Natural killer cell (primary cell): ENCODE results near the gene PPP2R2C. TPM values are rescaled to one million over a fixed set of nuclear protein-coding genes. Genes with fewer than 3 reads are reported as not detected.

Source experiments
- ATAC-seq, 3 donors: fragments of 150-1000 bp in 2 of 3; fragments of 200-7000 bp in 1 of 3; cut with Tn5 transposase; 1 replicate in 1 of 3; 2 replicates in 2 of 3; pipeline ENCODE4 v1.10.0; 2021; ENCODE audit warnings: mild to moderate bottlenecking in 2 of 3, moderate library complexity in 2 of 3
- DNase-seq, 2 donors: peaks; one replicate each; pipeline versions ENCODE4 v3.0.0 to v3.0.0-alpha.2; 2013 to 2021; ENCODE audit warnings: mixed read lengths in 1 of 2
- H3K27ac ChIP-seq: one replicate; pipeline ENCODE4 v1.5.1; 2013; ENCODE audit warnings: mild to moderate bottlenecking, low read length
- H3K27me3 ChIP-seq: one replicate; pipeline ENCODE4 v1.6.1; 2013; ENCODE audit warnings: low read length; ENCODE audit not compliant: control insufficient read depth, insufficient read depth
- H3K36me3 ChIP-seq: one replicate; pipeline ENCODE4 v1.6.1; 2013; ENCODE audit warnings: low read length; ENCODE audit not compliant: control insufficient read depth, insufficient read depth
- H3K4me1 ChIP-seq: one replicate; pipeline ENCODE4 v1.6.1; 2013; ENCODE audit warnings: low read length; ENCODE audit not compliant: control insufficient read depth, insufficient read depth
- H3K4me3 ChIP-seq: one replicate; pipeline ENCODE4 v1.5.1; 2013; ENCODE audit warnings: low read length
- H3K9me3 ChIP-seq: one replicate; pipeline ENCODE4 v1.6.1; 2013; ENCODE audit warnings: low read length; ENCODE audit not compliant: control insufficient read depth, insufficient read depth
- H3K27ac Mint-ChIP-seq, 2 donors: one replicate each; pipeline ENCODE4 v1.8.0; 2022; ENCODE audit warnings: mild to moderate bottlenecking in 2 of 2, mixed read lengths in 2 of 2, moderate library complexity in 1 of 2
- H3K27me3 Mint-ChIP-seq, 2 donors: one replicate each; pipeline ENCODE4 v1.8.0; 2022; ENCODE audit warnings: low read depth in 2 of 2, mixed read lengths in 2 of 2
- H3K36me3 Mint-ChIP-seq: one replicate; pipeline ENCODE4 v1.8.0; 2022; ENCODE audit warnings: mixed read lengths
- H3K4me1 Mint-ChIP-seq, 2 donors: one replicate each; pipeline ENCODE4 v1.8.0; 2022; ENCODE audit warnings: mixed read lengths in 2 of 2
- H3K4me3 Mint-ChIP-seq: one replicate; pipeline ENCODE4 v1.8.0; 2022; ENCODE audit warnings: mild to moderate bottlenecking, moderate library complexity, mixed read lengths
- H3K9me3 Mint-ChIP-seq, 2 donors: one replicate each; pipeline ENCODE4 v1.8.0; 2022; ENCODE audit warnings: mixed read lengths in 2 of 2
- CTCF ChIP-seq: fragments of 200-600 bp; IDR thresholded peaks from one replicate; pipeline ENCODE4 v1.8.0; 2022; ENCODE audit warnings: antibody characterized with exemption
- WGBS: methylation state at CpG from one replicate; pipeline ENCODE4 v1.1.7; 2013; ENCODE audit warnings: missing lambda C conversion rate; ENCODE audit not compliant: insufficient coverage; 5-methylcytosine and 5-hydroxymethylcytosine counted together
- intact Hi-C: fragments of 100-400 bp; cut with micrococcal nuclease; formaldehyde crosslinking; loops from one replicate; pipeline ENCODE4 v1.14.2; 2022
- total RNA-seq, 4 donors: library from RNA; stranded (reverse); fragments of 120-200 nt in 1 of 4; gene quantifications; one replicate each; pipeline versions ENCODE4 v1.2.3 to v1.2.4, GENCODE V29; 2013 to 2022

Gene PPP2R2C
- total RNA-seq, 3 donors from 2014 or later (not counting 1 experiment from before 2014, with no cell fraction given): not detected

- intact Hi-C loops: no loop called here
- peak overlapping the region in 1 of 2 donors; percentile 20 for H3K27ac Mint-ChIP-seq
- H3K36me3 Mint-ChIP-seq: peaks cover 5% of the 10 kb centered on the region
- Histone ChIP-seq H3K36me3 (no peaks in the 10 kb centered on the region), H3K4me3 (no peak overlapping the region), H3K27me3 (no peaks in the 10 kb centered on the region), H3K27ac (no peak overlapping the region), H3K9me3 (no peaks in the 10 kb centered on the region), H3K4me1 (no peaks in the 10 kb centered on the region)
- no peak overlapping the region for H3K4me3 Mint-ChIP-seq
- 76% methylated on average over 7 of the region's 7 CpGs for WGBS
- no peak for TF ChIP-seq CTCF
- ATAC-seq (no peak), DNase-seq (no peak)
- peaks cover 5 to 9% of the 10 kb centered on the region in 2 donors for H3K9me3 Mint-ChIP-seq
- H3K4me1 Mint-ChIP-seq: peaks cover 0 to 5% of the 10 kb centered on the region in 2 donors
- peaks cover 0 to 16% of the 10 kb centered on the region in 2 donors for H3K27me3 Mint-ChIP-seq
These were observed 37.2 kb upstream of the PPP2R2C start for GRCh38 chr4:6509587-6509986.

- intact Hi-C loops: no loop called here
These were observed 34.9 kb upstream of the PPP2R2C start for GRCh38 chr4:6507345-6507744.

GRCh38 chr4:6506616-6507140 lies 34.3 kb upstream of the PPP2R2C start:
- H3K4me3 Mint-ChIP-seq: no peak overlapping the region
- Histone ChIP-seq H3K27ac (no peak overlapping the region), H3K4me1 (no peaks in the 10 kb centered on the region), H3K9me3 (peaks cover 3% of the 10 kb centered on the region), H3K36me3 (no peaks in the 10 kb centered on the region), H3K27me3 (no peaks in the 10 kb centered on the region), H3K4me3 (no peak overlapping the region)
- DNase-seq (no peak), ATAC-seq (no peak)
- WGBS: 86% methylated on average over 3 of the region's 3 CpGs
- H3K27me3 Mint-ChIP-seq: peaks cover 13 to 33% of the 10 kb centered on the region in 2 donors
- no peak for TF ChIP-seq CTCF
- H3K36me3 Mint-ChIP-seq: peaks cover 17% of the 10 kb centered on the region
- intact Hi-C loops: no loop called here
- H3K4me1 Mint-ChIP-seq: peaks cover 0 to 5% of the 10 kb centered on the region in 2 donors
- H3K9me3 Mint-ChIP-seq: peaks cover 9 to 10% of the 10 kb centered on the region in 2 donors
- no peak overlapping the region for H3K27ac Mint-ChIP-seq

More at GRCh38 chr4:6507345-6507744, 34.9 kb upstream of the PPP2R2C start:
- H3K36me3 ChIP-seq: no peaks in the 10 kb centered on the region
- ATAC-seq (no peak), DNase-seq (no peak)
- 89% methylated on average over 4 of the region's 4 CpGs for WGBS
- H3K27ac Mint-ChIP-seq: no peak overlapping the region
- H3K4me1 Mint-ChIP-seq: peaks cover 0 to 5% of the 10 kb centered on the region in 2 donors
- H3K27me3 ChIP-seq: no peaks in the 10 kb centered on the region
- no peak overlapping the region for H3K4me3 Mint-ChIP-seq
- H3K4me1 ChIP-seq: no peaks in the 10 kb centered on the region
- H3K9me3 ChIP-seq: peaks cover 3% of the 10 kb centered on the region
- peaks cover 13 to 32% of the 10 kb centered on the region in 2 donors for H3K27me3 Mint-ChIP-seq
- H3K4me3 ChIP-seq: no peak overlapping the region
- TF ChIP-seq CTCF: no peak
- peaks cover 9 to 10% of the 10 kb centered on the region in 2 donors for H3K9me3 Mint-ChIP-seq
- peaks cover 17% of the 10 kb centered on the region for H3K36me3 Mint-ChIP-seq
- no peak overlapping the region for H3K27ac ChIP-seq
